Thyroid gland (tissue), 4 donors: Measurements from ENCODE around the gene LAMTOR1. TPM values are rescaled to one million over a fixed set of nuclear protein-coding genes. Genes with fewer than 3 reads are reported as not detected.
A peak's percentile ranks its signal among the peaks of the same experiment; 100 is the strongest.

Experiments
- DNase-seq, 2 donors: peaks; one replicate each; pipeline ENCODE4 v3.0.0-alpha.2; 2019
- H3K27ac ChIP-seq, 3 donors: fragments of 200-600 bp; sonication (generic); 1 replicate in 2 of 3; 2 replicates in 1 of 3; pipeline ENCODE4 v1.5.1; 2016 to 2019; ENCODE audit warnings: mild to moderate bottlenecking in 1 of 3, moderate library complexity in 1 of 3
- H3K27me3 ChIP-seq: fragments of 200-600 bp; sonication (generic); one replicate; pipeline ENCODE4 v1.5.1; 2019
- H3K36me3 ChIP-seq, 2 donors: fragments of 200-600 bp; sonication (generic); one replicate each; pipeline ENCODE4 v1.5.1; 2016 to 2019
- H3K4me1 ChIP-seq, 2 donors: fragments of 200-600 bp; sonication (generic); one replicate each; pipeline ENCODE4 v1.5.1; 2017 to 2019
- H3K4me3 ChIP-seq, 3 donors: fragments of 200-600 bp; sonication (generic); replicated peaks in 1 of 3; 1 replicate in 2 of 3; 2 replicates in 1 of 3; pipeline ENCODE4 v1.5.1; 2016; ENCODE audit warnings: mild to moderate bottlenecking in 1 of 3
- H3K9me3 ChIP-seq: fragments of 200-600 bp; sonication (generic); one replicate; pipeline ENCODE4 v1.5.1; 2017
- CTCF ChIP-seq, 6 experiments: fragments of 200-600 bp in 3 of 6; fragments of 450-650 bp in 3 of 6; sonication (generic) in 3 of 6; IDR thresholded peaks; one replicate each; pipeline ENCODE4 v1.5.1; 2016 to 2019; ENCODE audit warnings: antibody characterized with exemption in 6 of 6, mild to moderate bottlenecking in 2 of 6, inconsistent platforms in 1 of 6, moderate library complexity in 1 of 6
- POLR2A ChIP-seq, 2 donors: fragments of 450-650 bp; IDR thresholded peaks; one replicate each; pipeline ENCODE4 v1.6.1; 2017; ENCODE audit warnings: antibody characterized with exemption in 2 of 2, mild to moderate bottlenecking in 2 of 2, moderate library complexity in 1 of 2
- WGBS, 2 donors: methylation state at CpG; one replicate each; pipeline ENCODE4 v1.1.5; 2017; 5-methylcytosine and 5-hydroxymethylcytosine counted together
- intact Hi-C: fragments of 100-400 bp; cut with DNase I; formaldehyde crosslinking; loops from one replicate; pipeline ENCODE4 v1.15.1; 2023
- total RNA-seq, 4 donors: library from RNA; depleted of rRNA; stranded (reverse); fragments of >200 nt; gene quantifications; one replicate each; pipeline ENCODE4 v1.2.3, GENCODE V29; 2016

LAMTOR1 gene
- total RNA-seq, 4 donors from 2014 or later, result 127 to 204 (median 182) TPM

GRCh38 chr11:72079819-72080325 is 23.2 kb downstream of the LAMTOR1 start:
- no peak for TF ChIP-seq POLR2A (IDR thresholded peaks at IDR 0.05)
- no peak for TF ChIP-seq CTCF (IDR thresholded peaks at IDR 0.05)
- Histone ChIP-seq H3K27ac (peak overlapping the region; percentile 70 to 90 (median 81)), H3K27me3 (no peaks in the 10 kb centered on the region), H3K9me3 (no peaks in the 10 kb centered on the region), H3K4me3 (peak overlapping the region; percentile 52 to 79 (median 59)), H3K36me3 (no peaks in the 10 kb centered on the region), H3K4me1 (peaks cover 7 to 12% of the 10 kb centered on the region in 2 donors)
- intact Hi-C loops, result loop anchor here (2.0 kb wide), 1 partner anchor 39 kb away; no protein-coding TSS in a partner anchor
- peak in 1 of 2 donors; percentile 11 for DNase-seq
- WGBS, 2 donors, result 3 to 8% methylated on average over 16 of the region's 16 CpGs

- no peak for DNase-seq
- Histone ChIP-seq H3K4me3 (no peak overlapping the region), H3K27me3 (no peaks in the 10 kb centered on the region), H3K4me1 (peaks cover 7 to 12% of the 10 kb centered on the region in 2 donors), H3K36me3 (no peaks in the 10 kb centered on the region), H3K27ac (peak overlapping the region in 1 of 3 donors; percentile 90), H3K9me3 (no peaks in the 10 kb centered on the region)
- WGBS, 2 donors, result 85 to 86% methylated on average over 6 of the region's 6 CpGs
- intact Hi-C loops, result loop anchor here (2.0 kb wide), 1 partner anchor 38 kb away; no protein-coding TSS in a partner anchor
- TF ChIP-seq CTCF (IDR thresholded peaks at IDR 0.05) (no peak), POLR2A (IDR thresholded peaks at IDR 0.05) (no peak)
Observed at GRCh38 chr11:72078477-72078876, 24.6 kb downstream of the LAMTOR1 start.

GRCh38 chr11:72075756-72076155 is 27.3 kb downstream of the LAMTOR1 start:
- no peak overlapping the region for H3K27ac ChIP-seq
- no peaks in the 10 kb centered on the region for H3K27me3 ChIP-seq
- intact Hi-C loops, result no loop called here
- H3K4me3 ChIP-seq, result no peak overlapping the region
- H3K9me3 ChIP-seq, result no peaks in the 10 kb centered on the region
- H3K4me1 ChIP-seq, result peaks cover 24 to 25% of the 10 kb centered on the region in 2 donors
- WGBS, 2 donors, result 88 to 94% methylated on average over 4 of the region's 4 CpGs
- TF ChIP-seq CTCF (IDR thresholded peaks at IDR 0.05) (no peak), POLR2A (IDR thresholded peaks at IDR 0.05) (no peak)
- no peak for DNase-seq
- H3K36me3 ChIP-seq, result no peaks in the 10 kb centered on the region

GRCh38 chr11:72075109-72075508 is 28.0 kb downstream of the LAMTOR1 start:
- no peaks in the 10 kb centered on the region for H3K36me3 ChIP-seq
- H3K4me3 ChIP-seq, result no peak overlapping the region
- TF ChIP-seq POLR2A (IDR thresholded peaks at IDR 0.05), result no peak
- intact Hi-C loops, result no loop called here
- H3K4me1 ChIP-seq, result peaks cover 30 to 32% of the 10 kb centered on the region in 2 donors
- 83 to 94% methylated on average over 1 of the region's 1 CpG for WGBS, 2 donors
- no peaks in the 10 kb centered on the region for H3K9me3 ChIP-seq
- no peak overlapping the region for H3K27ac ChIP-seq
- no peaks in the 10 kb centered on the region for H3K27me3 ChIP-seq
- DNase-seq, result no peak

- no peaks in the 10 kb centered on the region for H3K27me3 ChIP-seq
- peak overlapping the region; percentile 19 to 47 (median 44) for H3K27ac ChIP-seq
- 67 to 73% methylated on average over 3 of the region's 3 CpGs for WGBS, 2 donors
Observed at GRCh38 chr11:72072348-72072747, 30.7 kb downstream of the LAMTOR1 start.

More at GRCh38 chr11:72072348-72072747, 30.7 kb downstream of the LAMTOR1 start:
- H3K36me3 ChIP-seq, result no peaks in the 10 kb centered on the region
- H3K4me1 ChIP-seq, result peaks cover 49 to 52% of the 10 kb centered on the region in 2 donors
- intact Hi-C loops, result no loop called here
- DNase-seq, result peak; percentile 23 to 41
- no peak overlapping the region for H3K4me3 ChIP-seq
- H3K9me3 ChIP-seq, result no peaks in the 10 kb centered on the region
- TF ChIP-seq POLR2A (IDR thresholded peaks at IDR 0.05) (no peak), CTCF (IDR thresholded peaks at IDR 0.05) (no peak)
